ENCODE data around the gene DMRTA2.

DMRTA2 gene

DNA sequence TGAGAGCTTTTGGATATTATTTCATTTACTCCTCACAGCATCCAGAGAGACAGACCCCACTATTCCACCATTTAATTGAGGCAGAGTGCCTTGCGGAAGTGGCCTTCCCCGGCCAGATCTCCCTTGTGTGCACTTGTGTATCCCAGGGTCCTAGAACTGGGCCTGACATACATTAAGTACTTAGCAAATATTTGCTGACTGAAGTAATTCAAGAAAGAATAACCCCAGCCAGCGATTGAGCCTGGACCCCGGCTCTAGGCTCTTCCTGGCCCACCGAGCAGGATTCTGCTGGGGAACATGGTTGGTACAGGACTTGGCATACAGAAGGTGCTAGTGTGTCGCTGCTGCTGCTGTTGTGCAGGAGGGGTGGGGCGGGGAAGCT is 8.4 kb downstream of the DMRTA2 start:
- TF ChIP-seq ISL1 (CRISPR knock-in tag; IDR thresholded peaks at IDR 0.05) = no peak
- TF ChIP-seq, protein P1, sequence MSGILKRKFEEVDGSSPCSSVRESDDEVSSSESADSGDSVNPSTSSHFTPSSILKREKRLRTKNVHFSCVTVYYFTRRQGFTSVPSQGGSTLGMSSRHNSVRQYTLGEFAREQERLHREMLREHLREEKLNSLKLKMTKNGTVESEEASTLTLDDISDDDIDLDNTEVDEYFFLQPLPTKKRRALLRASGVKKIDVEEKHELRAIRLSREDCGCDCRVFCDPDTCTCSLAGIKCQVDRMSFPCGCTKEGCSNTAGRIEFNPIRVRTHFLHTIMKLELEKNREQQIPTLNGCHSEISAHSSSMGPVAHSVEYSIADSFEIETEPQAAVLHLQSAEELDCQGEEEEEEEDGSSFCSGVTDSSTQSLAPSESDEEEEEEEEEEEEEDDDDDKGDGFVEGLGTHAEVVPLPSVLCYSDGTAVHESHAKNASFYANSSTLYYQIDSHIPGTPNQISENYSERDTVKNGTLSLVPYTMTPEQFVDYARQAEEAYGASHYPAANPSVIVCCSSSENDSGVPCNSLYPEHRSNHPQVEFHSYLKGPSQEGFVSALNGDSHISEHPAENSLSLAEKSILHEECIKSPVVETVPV (CRISPR knock-in tag; IDR thresholded peaks at IDR 0.05) = no peak
- TF ChIP-seq ZFP3 (CRISPR knock-in tag; IDR thresholded peaks at IDR 0.05) = no peak
- no peak for TF ChIP-seq ARNTL (CRISPR knock-in tag; IDR thresholded peaks at IDR 0.05; ENCODE audit: borderline replicate concordance, low read depth)
- TF ChIP-seq BACH2 (CRISPR knock-in tag; IDR thresholded peaks at IDR 0.05; ENCODE audit: borderline replicate concordance) = no peak
- TF ChIP-seq RARB (CRISPR knock-in tag; IDR thresholded peaks at IDR 0.05) = no peak
- TF ChIP-seq ZNF8 (CRISPR knock-in tag; IDR thresholded peaks at IDR 0.05) = no peak
- TF ChIP-seq, protein P2, sequence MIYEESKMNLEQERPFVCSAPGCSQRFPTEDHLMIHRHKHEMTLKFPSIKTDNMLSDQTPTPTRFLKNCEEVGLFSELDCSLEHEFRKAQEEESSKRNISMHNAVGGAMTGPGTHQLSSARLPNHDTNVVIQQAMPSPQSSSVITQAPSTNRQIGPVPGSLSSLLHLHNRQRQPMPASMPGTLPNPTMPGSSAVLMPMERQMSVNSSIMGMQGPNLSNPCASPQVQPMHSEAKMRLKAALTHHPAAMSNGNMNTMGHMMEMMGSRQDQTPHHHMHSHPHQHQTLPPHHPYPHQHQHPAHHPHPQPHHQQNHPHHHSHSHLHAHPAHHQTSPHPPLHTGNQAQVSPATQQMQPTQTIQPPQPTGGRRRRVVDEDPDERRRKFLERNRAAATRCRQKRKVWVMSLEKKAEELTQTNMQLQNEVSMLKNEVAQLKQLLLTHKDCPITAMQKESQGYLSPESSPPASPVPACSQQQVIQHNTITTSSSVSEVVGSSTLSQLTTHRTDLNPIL (CRISPR knock-in tag; IDR thresholded peaks at IDR 0.05; ENCODE audit: low read depth) = no peak
- no peak for TF ChIP-seq ZFP30 (CRISPR knock-in tag; IDR thresholded peaks at IDR 0.05)
- TF ChIP-seq, protein P3, sequence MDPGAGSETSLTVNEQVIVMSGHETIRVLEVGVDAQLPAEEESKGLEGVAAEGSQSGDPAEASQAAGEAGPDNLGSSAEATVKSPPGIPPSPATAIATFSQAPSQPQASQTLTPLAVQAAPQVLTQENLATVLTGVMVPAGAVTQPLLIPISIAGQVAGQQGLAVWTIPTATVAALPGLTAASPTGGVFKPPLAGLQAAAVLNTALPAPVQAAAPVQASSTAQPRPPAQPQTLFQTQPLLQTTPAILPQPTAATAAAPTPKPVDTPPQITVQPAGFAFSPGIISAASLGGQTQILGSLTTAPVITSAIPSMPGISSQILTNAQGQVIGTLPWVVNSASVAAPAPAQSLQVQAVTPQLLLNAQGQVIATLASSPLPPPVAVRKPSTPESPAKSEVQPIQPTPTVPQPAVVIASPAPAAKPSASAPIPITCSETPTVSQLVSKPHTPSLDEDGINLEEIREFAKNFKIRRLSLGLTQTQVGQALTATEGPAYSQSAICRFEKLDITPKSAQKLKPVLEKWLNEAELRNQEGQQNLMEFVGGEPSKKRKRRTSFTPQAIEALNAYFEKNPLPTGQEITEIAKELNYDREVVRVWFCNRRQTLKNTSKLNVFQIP (CRISPR knock-in tag; IDR thresholded peaks at IDR 0.05; ENCODE audit: borderline replicate concordance, low read depth) = no peak
- TF ChIP-seq PPARA (CRISPR knock-in tag; IDR thresholded peaks at IDR 0.05; ENCODE audit: borderline replicate concordance) = no peak
- no peak for TF ChIP-seq ZC3H10 (CRISPR knock-in tag; IDR thresholded peaks at IDR 0.05)
- ATAC-seq = no peak

DNA sequence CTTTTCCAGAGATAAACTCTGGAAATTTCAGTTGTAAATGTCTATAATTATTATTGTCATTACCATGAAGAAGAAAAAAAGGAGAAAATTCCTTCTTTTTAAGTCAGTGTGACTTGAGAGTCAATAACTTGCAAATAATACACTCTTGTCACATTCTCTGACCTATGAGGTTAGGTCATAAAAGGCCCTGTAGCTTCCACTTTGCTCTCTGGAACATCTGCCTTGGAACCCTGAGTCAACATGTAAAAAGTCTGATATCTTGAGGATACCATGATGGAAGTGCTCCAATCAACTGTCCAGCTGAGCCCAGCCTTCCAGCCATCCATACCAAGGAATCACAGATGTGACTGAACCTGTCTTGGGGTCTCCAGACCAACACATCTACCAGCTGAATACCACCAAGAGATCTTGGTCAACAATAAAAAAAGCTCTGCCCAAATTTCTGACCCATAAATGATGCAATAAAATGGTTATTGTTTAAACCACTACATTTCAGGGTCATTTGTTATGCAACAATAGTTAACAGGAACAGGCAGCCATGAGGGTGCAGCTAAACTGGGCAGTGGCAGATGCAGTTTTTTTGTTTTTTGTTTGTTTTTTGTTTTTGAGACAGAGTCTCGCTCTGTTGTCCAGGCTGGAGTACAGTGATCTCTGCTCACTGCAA is 10.3 kb downstream of the DMRTA2 start:
- no peak for ATAC-seq
- TF ChIP-seq PPARA (CRISPR knock-in tag; IDR thresholded peaks at IDR 0.05; ENCODE audit: borderline replicate concordance) = no peak
- TF ChIP-seq CSDC2 (CRISPR knock-in tag; IDR thresholded peaks at IDR 0.05) = no peak
- TF ChIP-seq ARNTL (CRISPR knock-in tag; IDR thresholded peaks at IDR 0.05; ENCODE audit: borderline replicate concordance, low read depth) = no peak
- TF ChIP-seq, protein P4, sequence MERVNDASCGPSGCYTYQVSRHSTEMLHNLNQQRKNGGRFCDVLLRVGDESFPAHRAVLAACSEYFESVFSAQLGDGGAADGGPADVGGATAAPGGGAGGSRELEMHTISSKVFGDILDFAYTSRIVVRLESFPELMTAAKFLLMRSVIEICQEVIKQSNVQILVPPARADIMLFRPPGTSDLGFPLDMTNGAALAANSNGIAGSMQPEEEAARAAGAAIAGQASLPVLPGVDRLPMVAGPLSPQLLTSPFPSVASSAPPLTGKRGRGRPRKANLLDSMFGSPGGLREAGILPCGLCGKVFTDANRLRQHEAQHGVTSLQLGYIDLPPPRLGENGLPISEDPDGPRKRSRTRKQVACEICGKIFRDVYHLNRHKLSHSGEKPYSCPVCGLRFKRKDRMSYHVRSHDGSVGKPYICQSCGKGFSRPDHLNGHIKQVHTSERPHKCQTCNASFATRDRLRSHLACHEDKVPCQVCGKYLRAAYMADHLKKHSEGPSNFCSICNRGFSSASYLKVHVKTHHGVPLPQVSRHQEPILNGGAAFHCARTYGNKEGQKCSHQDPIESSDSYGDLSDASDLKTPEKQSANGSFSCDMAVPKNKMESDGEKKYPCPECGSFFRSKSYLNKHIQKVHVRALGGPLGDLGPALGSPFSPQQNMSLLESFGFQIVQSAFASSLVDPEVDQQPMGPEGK (CRISPR knock-in tag; IDR thresholded peaks at IDR 0.05; ENCODE audit: borderline replicate concordance) = no peak
- no peak for TF ChIP-seq GLIS3 (CRISPR knock-in tag; IDR thresholded peaks at IDR 0.05)
- no peak for TF ChIP-seq TOX (CRISPR knock-in tag; IDR thresholded peaks at IDR 0.05; ENCODE audit: borderline replicate concordance)
- TF ChIP-seq ESRRG (CRISPR knock-in tag; IDR thresholded peaks at IDR 0.05) = no peak
- no peak for TF ChIP-seq TCF4 (CRISPR knock-in tag; IDR thresholded peaks at IDR 0.05; ENCODE audit: borderline replicate concordance)
- TF ChIP-seq, protein P5, sequence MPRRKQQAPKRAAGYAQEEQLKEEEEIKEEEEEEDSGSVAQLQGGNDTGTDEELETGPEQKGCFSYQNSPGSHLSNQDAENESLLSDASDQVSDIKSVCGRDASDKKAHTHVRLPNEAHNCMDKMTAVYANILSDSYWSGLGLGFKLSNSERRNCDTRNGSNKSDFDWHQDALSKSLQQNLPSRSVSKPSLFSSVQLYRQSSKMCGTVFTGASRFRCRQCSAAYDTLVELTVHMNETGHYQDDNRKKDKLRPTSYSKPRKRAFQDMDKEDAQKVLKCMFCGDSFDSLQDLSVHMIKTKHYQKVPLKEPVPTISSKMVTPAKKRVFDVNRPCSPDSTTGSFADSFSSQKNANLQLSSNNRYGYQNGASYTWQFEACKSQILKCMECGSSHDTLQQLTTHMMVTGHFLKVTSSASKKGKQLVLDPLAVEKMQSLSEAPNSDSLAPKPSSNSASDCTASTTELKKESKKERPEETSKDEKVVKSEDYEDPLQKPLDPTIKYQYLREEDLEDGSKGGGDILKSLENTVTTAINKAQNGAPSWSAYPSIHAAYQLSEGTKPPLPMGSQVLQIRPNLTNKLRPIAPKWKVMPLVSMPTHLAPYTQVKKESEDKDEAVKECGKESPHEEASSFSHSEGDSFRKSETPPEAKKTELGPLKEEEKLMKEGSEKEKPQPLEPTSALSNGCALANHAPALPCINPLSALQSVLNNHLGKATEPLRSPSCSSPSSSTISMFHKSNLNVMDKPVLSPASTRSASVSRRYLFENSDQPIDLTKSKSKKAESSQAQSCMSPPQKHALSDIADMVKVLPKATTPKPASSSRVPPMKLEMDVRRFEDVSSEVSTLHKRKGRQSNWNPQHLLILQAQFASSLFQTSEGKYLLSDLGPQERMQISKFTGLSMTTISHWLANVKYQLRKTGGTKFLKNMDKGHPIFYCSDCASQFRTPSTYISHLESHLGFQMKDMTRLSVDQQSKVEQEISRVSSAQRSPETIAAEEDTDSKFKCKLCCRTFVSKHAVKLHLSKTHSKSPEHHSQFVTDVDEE (CRISPR knock-in tag; IDR thresholded peaks at IDR 0.05) = no peak
- no peak for TF ChIP-seq ZNF565 (CRISPR knock-in tag; conservative IDR thresholded peaks at IDR 0.05; ENCODE audit: low read depth)
- TF ChIP-seq BACH2 (CRISPR knock-in tag; IDR thresholded peaks at IDR 0.05; ENCODE audit: borderline replicate concordance) = no peak
- no peak for TF ChIP-seq SNAI2 (CRISPR knock-in tag; IDR thresholded peaks at IDR 0.05)
- no peak for TF ChIP-seq RARB (CRISPR knock-in tag; IDR thresholded peaks at IDR 0.05)
- TF ChIP-seq OSR1 (CRISPR knock-in tag; IDR thresholded peaks at IDR 0.05) = no peak

All from SK-N-SH treated with all-trans-retinoic acid at 6 μM for 48 hours (cell line).